ENCODE data around the gene CYSRT1.

CYSRT1 gene

DNA sequence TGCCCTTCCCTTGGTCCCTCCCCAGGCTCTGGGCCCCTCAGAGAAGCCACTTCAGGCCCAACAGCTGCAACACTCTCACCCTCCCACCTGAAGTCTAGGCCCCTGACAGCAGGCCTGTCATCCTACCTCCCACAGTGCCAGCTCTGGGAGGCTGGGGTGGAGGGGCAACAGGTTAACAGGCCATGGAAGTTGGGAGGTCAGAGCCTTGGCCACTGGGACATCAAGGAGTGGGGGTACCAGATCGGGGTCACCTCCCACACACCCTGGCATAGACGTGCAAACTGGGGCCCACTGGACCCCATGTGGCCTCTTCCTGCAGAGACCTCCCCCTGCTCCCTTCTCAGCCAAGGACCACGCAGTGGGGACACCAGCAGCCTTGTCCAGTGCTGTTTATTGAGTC, 33.7 kb upstream of the CYSRT1 start:
- no peak for DNase-seq

DNA sequence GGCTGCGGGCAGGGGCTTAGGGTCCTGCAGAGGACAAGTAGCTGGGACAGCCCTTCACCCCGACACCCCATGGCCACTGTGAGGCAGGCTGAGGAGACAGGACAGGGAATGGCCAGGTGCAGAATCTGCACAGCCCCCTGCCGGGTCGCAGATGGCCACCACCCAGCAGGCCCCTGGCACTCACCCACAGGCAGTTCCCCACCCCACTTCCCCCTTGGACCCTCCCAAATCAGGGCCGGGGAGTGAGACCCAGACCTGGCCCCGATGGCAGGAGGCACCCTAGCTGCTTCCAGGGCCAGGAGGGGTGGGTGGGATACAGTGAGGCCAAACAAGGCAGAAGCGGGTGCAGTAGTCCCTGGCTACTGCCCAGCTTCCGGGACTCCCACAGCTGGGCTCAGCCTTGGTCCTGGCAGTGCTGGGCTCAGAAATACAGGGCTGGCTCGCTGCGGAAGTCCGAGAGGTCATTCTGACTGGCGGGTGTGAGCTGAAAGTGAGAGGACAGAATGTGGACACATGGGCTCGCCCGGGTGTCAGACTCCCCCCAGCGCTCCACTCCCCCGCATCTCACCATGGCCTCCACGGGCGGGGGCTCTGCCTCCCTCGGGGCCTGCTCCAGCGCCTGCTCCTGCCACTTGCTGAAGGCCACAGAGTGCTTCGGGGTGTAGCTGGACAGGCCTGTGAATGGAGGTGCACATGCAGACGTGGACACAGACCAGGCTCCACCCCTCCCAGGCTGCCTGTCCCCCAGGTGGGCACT, 33.1 kb upstream of the CYSRT1 start:
- no peak for DNase-seq

DNA sequence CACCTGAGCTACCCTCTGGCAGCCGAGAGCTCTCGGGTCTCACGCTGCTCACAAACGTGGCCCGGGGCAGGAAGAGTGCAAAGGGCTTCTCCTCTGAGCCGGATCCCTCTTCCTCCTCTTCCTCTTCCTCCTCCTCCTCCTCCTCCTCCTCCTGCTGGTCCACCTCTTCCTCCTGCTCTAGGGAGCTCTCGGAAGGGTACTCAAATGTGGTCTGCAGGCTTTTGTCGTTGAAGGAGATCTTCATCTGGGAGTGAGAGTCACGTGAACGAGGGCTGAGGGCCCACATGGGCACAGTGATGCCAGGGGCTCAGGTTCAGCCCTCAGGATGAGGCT, 32.6 kb upstream of the CYSRT1 start:
- DNase-seq, result no peak

DNA sequence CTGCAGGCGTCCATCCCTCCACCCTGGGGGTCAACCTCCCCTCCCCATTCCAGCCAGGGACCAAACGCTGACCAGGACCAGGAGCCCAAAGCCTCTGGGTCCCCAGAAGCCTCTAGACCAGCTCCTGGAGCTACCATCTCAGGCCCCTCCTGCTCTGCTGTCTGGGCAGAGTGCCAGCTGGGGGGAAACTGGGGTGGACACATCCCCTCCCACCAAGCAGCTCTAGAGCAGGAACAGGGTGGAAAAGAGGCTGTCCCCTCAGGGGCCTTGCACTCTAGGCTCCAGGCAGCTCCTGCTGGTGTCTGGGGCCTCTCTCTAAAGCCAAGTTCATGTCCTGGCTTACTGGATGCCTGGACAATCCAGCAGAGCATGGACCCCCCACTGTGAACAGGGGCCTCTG, 32.1 kb upstream of the CYSRT1 start:
- DNase-seq, result no peak

DNA sequence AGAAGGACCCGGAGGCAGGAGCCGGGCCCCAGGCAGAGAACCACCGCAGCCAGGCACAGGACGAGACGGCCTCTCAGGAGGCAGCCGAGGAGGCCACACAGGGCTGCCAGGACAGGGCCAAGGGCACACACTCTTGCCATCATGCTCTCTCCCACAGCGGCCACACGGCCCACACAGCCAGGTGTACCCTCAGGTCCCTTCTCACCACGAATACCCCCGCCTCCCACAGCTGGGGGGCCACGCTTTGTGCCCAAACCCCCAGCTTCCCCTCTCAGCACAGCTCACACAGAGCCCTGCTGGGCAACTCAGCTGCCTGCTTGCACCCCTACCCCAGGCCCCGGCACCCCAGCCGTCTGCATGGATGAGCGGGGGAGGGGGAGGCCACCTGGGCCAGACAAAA, 31.2 kb upstream of the CYSRT1 start:
- no peak for DNase-seq

DNA sequence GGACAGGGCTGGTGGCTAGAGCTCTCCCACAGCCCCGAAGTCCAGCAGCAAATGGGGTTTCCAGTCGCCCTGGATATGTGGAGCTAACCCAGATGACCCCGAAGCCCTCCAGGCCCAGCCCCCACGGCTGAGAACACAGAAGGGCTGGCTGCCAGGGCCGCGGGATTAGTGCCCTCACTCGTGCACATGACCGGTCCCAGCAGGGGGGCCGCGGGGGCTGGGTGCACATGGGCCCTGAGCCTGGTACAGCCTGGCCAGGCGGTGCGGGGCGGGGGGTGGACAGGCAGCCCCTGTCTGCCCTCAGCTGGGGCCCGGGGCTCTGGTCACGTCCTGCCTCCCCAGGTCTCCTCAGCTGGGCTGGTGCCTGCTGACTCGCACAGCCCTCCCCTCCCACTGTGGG, 30.6 kb upstream of the CYSRT1 start:
- DNase-seq, result no peak

DNA sequence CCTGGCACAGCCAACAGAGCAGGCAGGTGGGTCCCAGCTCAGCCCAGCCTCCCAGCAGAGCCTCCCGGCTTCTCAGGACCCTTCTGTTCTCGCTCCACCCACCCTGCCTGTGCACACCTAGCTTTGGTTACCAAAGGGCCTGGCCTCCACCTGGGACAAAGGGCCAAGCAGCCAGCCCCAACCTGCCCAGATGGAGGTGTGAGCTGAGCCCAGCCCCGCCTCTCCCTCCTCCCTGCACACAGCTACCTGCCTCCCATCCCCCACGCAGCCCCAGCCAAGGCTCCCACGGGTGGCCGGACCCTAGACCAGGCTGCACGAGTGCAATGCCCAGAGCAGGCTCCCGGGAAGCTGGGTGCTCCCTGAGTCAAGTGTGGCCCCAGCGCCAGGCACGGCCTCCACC, 30.1 kb upstream of the CYSRT1 start:
- DNase-seq, result no peak

DNA sequence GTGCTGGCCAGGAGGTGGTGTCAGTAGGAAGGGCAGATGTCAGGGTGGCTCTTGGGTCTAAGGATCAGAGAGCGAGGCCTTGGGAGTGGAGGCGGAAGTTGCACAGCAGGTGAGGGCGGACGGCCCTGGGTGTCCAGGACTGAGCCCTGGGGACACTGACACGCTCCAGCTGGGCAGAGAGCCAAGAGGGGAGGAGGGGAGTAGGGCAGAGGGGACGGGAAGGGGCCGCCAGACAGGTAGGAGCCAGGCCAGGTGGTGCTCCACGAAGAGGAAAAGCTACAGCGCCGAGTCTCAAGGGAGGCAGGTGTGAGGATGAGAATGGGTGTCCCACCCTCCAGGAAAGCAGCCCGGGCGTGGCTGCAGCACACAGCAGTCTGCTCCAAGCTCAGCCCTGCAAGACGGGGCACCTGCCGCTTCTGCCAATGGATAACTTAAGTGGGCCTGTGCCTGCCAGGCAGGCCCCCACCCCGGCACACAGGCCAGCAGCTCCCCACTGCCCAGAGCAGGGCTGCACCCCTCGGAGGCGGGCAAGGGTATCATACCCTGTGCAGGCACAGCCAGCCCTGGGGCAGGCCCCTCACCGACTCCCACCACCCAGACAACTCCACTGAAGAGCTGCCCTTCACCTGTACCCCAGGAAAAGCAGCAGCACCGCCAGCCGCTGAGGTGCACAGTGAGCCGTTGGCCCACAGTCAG, 29.3 kb upstream of the CYSRT1 start:
- no peak for DNase-seq

DNA sequence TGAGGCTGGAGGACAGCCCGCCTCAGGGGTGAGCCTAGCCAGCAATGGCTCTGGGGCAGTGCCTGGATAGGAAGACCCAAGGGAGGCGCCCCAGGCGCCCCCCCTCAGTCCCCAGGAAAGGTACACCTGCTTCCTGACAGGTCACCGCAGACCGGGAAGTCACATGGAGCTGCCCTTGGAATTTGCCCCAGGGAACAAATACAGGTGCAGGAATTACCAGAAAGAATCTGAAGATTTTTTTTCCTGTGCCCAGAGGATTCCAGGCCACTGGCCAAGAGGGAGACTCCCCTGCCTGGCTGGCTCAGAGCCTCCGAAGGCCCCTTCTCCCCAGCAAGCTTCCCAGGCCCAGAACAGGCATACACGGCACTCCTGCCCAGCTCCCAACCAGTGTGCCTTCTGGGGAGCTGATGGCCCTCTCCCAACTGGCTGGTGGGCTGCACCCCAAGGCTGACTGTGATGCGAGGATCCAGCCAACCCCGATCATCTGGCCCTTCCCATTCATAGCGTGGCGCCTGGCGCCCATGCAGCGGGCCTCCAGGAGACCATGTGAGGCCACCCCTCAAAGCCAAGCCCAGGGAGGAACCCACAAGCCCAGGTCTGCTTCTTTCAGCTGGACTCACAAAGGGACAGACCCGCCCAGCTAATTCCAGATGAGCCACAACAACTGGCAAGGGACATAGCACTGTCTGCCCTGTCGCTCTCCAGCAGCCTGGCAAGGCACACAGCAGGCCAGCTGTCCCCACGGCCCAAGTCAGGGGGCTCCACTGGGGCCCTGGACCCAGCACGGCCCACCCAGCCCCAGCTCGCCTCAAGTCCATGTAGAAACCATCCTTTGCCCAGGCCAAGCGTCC, 26.7 kb upstream of the CYSRT1 start:
- no peak for DNase-seq

DNA sequence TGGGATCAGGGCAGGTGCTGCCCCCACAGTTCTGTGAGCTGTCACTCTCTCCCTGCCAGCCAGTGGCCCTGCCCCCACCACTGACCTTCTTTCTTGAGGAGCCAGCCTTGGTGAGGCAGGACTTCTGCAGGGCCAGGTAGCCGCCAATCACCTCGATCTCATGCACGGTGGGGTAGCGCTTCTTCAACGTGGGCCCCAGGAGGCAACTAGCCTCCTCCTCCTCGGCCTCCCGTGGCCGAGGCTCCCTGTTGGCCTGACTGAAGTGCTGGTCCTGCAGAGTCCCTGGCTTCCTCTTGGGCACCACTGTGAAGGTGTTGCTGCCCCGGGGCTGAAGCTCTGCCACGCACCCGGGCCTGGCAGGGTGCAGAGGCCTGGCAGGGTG, 26.1 kb upstream of the CYSRT1 start:
- no peak for DNase-seq

DNA sequence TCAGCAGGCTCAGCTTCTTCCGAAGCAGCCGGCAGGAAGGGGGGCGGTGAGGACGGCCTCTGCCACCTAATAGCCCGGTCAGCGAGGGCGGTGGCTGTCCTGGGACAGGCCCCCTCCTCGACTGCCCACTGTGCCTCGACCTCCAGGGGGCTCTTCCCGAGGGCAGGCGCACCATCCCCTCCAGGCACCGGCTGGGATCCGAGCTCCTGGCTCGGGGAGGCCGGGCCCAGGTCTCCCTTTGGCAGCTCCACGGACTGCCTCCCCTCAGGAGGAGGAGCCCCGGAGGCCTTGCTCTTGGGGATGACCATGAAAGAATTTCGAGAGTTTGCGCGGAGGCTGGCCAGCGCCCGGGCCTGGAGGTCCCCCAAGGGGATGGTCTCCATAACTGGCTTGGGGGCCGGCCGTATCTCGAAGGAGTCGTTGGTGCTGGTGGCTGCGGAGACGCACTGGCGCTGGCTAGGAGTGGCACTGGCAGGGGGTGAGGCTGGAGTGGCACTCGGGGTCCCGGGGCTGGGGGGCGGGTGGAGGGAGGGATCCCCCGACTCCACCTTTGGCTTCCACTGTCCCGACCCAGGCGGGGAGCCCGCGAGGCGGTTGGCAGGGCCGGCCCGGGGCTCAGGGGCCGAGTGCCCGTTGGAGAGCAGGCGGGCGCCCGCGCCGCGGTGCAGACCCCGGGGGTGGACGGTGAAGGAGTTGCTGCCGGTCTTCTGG, 25.4 kb upstream of the CYSRT1 start:
- no peak for DNase-seq

DNA sequence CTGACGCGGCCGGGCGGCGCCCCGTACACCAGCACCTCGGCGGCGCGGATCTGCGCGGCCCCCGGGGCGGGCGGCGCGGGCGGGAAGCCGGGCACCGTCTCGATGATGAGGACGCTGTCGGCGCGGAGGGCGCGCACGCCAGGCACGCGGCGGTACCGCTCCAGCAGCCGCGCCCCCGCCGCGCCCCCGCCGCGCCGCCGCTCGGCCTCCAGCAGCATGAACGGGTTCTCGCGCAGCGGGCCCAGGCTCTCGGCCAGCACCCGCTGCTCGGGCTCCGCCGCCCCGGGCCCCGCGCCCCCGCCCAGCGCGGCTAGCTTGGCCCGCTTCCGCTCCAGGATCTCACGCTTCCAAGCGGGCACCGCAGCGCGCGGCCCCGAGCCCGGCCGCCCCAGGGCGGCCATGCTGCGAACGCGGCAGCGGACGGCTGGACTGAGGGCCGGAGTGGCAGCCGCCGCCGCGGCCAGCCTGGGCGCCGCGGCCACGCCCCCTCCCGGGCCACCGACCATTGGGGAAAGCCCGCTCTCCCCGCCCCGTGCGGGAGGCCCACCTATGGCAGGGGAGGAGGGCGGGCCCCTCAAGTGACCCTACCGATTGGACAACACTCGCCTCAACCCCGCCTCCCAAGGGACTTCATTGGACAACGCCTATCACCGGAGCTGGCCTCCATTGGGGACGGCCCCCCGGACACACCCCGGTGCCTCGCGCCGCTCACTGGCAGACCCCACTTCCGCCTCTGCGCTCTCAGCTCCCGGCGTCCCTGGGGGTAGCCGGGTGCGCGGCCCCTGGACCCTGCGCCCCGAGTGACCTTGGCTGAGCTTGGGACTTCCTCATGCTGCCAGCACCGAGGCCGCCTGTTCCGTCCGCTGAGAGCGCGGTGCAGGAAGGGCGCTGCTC, 24.4 kb upstream of the CYSRT1 start, which contains the start of gene TPRN:
TPRN (minus strand) TSS at position 431 of the 894 bp plus-strand sequence; CDS start at position 401, 30 bp downstream.
- DNase-seq, result peak; percentile 100

DNA sequence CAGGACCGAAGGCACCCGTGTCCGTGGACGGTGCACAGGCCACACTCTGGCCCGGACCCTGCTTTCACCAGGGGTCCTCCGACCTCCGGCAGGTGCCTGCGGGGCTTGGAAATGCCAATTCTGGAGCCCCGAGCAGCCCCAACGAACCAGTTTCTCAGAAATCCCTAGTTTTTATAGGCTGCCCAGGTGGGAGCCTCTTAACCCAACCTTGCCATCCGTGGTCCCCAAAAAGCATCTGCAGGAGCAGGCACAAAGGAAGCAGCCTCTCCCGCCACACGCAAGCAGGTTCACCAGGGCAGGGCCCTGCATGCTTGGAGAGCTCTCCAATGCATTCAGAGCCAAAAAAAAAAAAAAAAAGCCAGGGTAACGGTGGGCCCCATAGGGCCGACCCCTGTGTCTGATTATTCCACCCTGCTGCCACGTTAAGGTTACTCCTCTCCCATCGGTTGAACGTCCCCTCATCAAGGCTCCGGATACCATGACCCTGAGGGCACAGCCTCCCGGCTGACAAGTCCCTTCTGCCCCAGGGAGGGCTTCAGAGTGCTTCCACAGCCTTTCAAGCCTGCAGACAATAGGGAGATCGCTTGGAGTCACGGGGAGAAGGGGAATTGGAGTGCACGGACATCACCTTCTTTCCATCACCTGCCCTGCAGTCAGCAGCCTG, 23.6 kb upstream of the CYSRT1 start:
- DNase-seq, result no peak

DNA sequence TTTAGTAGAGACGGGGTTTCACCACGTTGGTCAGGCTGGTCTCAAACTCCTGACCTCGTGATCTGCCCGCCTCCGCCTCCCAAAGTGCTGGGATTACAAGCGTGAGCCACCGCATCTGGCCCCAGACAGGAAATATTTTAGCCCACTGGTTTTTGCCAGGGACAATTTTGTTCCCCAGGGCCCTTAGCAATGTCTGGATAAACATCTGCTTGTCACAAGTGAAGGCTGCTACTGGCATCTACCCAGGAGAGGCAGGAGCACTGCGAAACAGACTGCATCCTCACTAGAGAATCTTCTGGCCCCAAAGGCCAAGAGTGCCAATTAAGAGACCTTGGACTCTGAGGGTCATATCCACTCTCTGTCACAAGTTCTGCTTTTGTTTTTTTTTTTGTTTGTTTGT, 22.0 kb upstream of the CYSRT1 start:
- DNase-seq, result no peak

DNA sequence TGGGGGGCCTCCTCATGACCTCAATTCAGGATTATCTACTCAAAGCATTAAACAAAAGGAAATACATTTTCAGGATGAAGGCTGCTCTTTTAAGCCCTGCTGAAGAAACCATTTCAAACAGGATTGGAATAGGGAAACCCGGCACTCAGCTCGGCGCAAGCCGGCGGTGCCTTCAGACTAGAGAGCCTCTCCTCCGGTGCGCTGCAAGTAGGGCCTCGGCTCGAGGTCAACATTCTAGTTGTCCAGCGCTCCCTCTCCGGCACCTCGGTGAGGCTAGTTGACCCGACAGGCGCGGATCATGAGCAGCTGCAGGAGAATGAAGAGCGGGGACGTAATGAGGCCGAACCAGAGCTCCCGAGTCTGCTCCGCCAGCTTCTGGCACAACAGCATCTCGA, 20.2 kb upstream of the CYSRT1 start:
- no peak for DNase-seq

DNA sequence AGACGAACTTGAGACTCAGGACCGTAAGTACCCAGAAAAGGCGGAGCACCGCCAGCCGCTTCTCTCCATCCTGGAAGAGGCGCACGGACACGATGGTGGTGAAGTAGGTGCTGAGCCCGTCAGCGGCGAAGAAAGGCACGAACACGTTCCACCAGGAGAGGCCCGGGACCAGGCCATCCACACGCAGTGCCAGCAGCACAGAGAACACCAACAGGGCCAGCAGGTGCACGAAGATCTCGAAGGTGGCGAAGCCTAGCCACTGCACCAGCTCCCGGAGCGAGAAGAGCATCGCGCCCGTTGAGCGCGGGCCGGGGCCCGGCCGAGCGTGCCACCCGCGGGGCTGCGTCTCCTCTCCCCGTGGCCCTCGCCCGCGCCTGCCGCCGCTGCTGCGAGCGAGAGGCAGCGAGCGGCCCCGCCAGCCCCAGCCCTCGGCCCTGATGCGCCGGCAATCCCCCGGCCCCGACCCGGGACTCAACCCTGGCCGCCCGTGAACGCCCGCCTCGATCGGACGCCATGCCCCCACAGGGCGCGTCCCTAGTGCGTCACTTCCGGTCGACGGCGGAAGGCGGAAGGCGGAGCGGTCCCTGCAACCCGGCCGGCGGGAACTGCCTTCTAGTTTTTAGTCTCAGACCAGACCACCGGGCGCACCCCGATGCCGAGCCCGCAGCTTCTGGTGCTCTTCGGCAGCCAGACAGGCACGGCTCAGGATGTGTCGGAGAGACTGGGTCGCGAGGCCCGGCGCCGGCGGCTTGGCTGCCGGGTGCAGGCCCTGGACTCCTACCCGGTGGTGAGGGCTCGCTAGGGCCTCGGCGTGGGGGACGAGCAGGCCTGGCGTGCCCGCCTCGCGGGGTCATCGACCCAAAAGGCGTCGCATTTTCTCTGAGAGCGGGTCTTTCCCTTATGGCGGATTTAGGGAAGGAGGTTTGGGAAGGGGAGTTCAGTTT, 19.6 kb upstream of the CYSRT1 start, which contains the start of the genes NDOR1 and TMEM203:
NDOR1 (plus strand) TSS at position 575 of the 944 bp plus-strand sequence; CDS start at position 653, 78 bp downstream.
TMEM203 (minus strand) TSS at position 523 of the 944 bp plus-strand sequence; CDS start at position 289, 234 bp downstream.
- peak; percentile 87 for DNase-seq

DNA sequence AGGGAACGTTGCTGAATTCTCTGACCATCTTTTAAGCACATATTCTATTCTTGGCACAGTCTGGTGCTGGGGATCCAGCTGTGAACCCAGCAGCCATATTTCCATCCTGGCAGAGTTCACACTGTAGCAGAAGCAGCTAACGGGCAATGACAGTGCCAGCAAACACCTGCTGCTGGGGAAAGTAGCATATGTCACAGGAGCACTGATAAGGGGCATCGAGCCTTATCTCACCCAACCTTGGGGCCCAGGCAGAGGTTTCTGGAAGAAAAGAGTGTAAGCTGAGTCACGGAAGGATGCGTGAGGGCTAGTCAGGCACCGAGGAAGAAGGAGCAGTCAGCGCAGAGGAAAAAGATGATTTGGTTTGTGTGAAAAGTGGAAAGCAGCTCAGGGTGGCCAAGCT, 18.4 kb upstream of the CYSRT1 start:
- no peak for DNase-seq

DNA sequence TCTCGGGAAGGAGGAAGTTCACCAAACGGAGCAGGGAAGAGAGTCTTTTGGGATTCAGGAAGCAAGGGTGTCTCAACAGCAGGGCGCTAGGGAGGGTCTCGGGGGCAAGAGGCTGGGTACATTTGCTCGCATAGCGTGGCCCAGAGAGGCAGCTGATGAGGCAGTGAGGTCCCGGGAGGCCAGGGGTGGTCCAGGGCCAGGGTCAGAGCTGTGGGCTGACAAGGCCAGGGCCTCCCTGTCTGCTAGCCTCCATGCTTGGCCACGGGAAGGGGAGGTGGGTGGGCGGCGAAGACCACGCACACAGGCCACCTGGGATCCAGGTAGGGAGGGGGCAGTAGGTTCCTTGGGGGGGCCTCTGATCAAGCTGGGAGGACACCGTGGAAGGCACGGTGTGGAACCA, 13.4 kb upstream of the CYSRT1 start:
- DNase-seq, result no peak

DNA sequence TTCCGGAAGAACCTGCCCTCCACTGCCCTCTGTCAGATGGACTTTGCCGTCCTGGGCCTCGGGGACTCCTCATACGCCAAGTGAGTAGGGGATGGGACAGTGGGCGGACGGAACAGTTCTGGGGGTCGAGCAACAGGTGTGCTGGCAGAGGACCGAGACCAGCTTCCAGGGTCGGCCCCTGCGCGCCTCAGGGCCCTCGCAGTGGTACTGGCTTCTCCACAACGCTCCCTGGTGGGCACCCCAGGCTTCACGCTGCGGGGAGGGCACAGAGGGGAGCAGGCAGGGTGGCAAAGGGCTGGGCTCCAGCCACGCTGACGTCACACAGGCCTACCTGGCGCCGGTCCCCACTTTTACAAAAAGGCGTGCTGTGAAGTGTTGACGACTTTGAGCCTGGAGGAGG, 12.5 kb upstream of the CYSRT1 start:
- no peak for DNase-seq
